Stimulated activated CD4-positive, alpha-beta T cell treated with anti-CD3 and anti-CD28 coated beads, TNF-alpha, amount 100 ng/mL, for 4 hours (primary cell): ENCODE data around the gene MARK2.

Experiments used
- DNase-seq, 3 experiments: peaks; one replicate each; pipeline ENCODE4 v3.0.0-alpha.2; 2020; ENCODE audit warnings: low read depth in 3 of 3

The MARK2 gene

GRCh38 chr11:63909591-63910506 lies 70.9 kb downstream of the MARK2 start:
- DNase-seq: no peak

DNA sequence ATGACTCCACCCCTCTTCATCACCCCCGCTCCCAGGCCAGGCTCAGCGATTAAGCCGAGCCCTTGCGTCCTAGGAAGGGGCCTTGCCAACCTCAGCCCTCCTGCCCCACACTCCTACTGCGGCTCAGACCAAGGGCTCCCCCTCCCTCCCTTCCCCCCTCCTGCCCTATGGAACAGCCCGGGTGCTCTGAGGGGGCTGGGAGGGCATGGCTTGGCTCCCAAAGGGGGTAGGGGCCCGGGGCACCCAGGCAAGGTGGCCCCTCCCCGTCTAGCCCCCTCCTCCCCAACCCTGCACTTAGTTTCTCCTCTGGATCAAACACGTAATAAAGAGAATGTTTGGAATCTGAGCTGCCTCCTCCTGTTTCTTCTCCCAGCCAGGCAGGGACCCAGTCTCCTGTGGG lies 71.8 kb downstream of the MARK2 start:
- DNase-seq: no peak

DNA sequence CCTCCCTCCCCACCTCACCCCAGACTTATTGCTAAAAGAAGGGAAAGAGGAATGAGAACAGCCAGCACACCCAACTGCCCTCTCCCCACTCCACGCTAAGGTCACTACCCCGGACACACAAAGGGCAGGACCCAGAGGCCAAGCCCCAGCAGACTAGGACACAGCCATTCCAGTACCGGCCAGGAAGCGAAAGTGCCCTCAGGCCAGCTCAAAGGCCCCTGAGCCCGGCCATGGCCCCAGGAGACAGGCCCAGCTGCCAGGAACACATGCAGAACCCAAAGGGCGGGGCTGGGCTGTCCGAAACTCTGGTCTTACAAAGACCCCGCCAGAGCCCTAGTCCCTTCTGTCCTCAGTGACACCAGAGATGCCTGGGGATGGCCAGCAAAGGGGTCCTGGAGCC lies 72.5 kb downstream of the MARK2 start:
- DNase-seq: no peak

DNA sequence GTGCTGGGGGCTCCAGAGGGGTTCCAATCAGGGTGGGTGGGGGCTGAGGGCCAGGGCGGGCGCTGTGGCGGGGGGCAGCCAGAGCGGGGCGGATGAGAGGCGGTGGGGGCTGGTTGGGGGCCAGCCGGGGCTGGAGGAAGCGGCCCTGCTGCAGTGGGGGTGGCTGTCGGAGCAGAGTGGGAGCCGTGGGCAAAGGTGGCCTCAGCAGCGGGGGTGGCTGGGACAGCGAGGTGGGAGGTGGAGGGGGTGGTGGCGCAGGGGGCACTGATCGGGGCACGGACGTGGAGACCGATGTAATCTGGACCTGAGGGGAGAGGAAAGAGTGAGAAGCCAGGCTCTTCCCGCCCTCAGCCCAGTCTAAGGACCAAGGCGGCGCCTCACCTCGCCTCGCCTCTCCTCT lies 73.0 kb downstream of the MARK2 start:
- DNase-seq: no peak

DNA sequence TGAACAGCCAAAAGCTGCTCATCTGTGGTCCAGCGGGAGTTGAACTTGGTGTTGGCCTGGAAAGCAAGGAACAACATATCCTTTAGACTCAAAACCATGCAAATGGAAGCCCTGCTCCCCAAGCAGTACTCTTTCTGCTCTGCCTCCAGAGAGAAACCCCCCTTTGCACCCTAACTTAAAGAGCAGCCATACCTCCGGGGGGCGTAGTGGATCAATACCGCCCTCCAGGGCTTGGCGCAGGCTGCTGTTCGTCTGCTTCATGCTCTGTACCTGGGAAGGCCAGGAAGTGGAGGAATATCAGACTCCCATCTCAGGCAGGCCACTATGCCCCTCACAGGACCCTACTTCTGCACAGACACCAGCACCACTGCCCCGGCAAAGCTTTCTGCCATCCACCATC lies 73.8 kb downstream of the MARK2 start:
- no peak for DNase-seq

DNA sequence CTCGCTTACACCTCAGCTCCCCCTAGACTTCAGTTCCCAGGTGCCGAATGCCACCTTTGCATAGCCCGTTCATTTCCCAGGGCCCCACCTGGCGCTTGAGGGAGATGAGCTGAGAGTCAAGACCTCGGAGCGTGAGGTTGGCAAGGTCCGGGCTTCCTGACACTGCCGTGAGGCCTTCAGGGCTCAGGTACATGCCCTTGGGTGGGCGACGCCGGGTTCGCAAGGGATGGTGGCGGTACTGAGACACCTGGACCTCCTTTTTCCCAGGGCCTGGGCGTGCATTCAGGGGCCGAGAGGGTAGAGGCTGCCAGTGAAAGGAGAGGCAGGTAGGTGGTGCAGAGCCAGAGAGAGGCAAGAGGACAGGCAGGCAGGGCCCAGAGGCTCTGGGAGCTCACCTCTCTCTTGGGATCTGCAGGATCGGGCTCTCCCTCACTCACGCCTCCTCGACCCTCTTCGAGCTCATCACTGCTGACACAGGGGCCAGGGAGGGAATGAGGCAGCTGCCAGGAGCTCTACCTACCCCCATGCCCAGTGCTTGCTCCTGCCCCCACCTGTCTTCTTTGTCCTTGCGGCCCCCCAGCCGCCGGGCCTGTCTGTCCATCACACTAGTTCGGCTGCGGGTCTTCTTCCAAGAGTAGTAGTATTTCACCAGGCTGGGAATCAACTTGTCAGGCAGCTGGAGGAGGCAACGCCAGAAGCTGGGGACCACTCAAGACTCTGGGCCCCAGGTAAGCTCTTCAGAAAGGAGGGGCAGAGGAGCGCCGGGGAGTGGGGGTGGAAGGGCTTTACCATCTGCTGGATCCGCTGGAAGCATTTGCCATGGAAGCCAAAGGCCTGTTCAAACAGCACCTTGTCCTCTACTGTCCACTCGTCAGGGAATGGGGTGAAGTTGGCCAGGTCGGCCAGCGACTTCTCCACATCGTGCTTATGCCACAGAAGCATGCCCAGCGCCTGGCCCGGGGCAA lies 75.2 kb downstream of the MARK2 start:
- no peak for DNase-seq

DNA sequence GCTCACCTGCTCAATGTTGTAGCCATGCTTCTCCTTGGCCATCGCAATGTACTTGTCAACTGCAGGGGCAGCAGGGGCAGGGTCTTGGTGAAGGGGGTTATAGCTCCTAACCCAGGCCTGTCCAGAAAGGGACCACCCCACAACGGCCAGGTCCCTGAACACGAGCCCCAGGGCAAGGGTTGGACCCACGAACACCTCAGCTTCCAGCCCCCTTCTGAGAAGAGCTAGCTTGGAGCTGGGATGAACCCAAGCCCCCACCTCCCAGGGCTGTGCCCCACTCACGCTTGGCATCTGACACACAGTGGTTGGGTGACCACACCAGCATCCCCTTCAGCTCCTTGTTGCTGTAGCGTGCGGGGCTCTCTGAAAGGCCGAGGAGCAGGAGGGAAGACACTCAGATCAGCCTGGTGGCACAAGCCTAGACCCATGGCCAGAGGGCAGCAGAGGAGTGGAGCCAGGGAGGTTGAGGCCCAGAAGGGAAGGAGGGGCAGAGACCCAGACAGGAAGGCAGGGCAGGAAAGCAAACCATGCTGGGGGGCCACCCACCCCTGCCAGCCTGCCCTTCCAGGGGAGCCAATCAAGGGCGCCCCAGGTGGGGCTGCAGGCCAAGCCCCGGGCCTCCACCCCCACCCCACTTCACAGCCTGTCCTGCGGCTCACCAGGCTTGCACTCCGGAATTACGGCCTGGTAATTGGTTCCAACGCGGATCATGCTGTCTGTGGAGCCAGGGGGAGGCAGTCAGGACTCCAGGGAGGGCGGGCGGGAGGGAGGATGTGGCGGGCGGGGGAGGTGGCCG lies 76.2 kb downstream of the MARK2 start:
- no peak for DNase-seq

GRCh38 chr11:63915961-63916836 lies 77.3 kb downstream of the MARK2 start:
- DNase-seq: no peak

DNA sequence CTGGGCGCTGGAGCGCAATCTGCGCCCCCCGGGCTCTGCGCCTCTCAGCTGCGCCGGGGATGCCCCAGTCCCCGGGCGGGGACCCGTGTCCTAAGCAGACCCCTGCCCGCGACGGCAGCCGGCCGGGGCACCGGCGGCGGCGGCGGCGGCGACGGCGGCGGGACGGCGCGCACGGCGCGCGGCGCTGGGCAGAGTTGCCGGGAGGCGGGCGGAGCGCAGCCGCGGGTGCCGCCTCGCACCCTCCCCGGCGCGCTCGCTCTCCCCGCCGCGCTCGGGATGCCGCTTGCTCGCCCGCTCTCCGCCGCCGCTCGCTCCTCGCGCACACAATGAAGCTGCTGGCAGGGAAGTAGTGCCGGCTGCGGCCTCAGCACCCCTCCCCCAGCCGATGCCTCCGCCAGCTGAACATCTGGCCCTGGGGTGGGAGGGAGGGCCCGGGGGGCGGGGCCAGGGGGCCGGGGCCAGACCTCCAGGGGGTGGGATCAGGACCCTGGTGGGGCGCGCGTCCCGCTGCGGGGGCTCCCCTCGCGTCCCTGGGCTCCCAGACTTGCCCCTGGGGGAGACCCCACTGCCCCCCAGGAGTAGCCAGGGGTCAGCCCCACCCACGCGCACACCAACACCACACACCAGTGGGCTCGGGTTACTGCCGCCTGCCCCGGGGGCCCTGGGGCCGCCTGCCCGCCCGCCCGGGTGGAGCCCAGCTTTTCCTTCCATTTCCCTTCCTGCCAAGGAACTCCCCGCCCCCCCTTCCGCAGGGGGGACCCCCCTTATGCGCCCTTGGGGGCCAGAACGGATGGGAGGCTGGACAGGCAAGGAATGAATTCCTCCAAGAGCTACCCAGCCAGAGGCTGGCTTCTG lies 78.2 kb downstream of the MARK2 start, which contains the start of gene RCOR2:
RCOR2 (minus strand) TSS at position 328 of the 855 bp plus-strand sequence. CDS start 708 bp downstream, outside the sequence.
- DNase-seq: peak; percentile 34 to 50 (median 47)

DNA sequence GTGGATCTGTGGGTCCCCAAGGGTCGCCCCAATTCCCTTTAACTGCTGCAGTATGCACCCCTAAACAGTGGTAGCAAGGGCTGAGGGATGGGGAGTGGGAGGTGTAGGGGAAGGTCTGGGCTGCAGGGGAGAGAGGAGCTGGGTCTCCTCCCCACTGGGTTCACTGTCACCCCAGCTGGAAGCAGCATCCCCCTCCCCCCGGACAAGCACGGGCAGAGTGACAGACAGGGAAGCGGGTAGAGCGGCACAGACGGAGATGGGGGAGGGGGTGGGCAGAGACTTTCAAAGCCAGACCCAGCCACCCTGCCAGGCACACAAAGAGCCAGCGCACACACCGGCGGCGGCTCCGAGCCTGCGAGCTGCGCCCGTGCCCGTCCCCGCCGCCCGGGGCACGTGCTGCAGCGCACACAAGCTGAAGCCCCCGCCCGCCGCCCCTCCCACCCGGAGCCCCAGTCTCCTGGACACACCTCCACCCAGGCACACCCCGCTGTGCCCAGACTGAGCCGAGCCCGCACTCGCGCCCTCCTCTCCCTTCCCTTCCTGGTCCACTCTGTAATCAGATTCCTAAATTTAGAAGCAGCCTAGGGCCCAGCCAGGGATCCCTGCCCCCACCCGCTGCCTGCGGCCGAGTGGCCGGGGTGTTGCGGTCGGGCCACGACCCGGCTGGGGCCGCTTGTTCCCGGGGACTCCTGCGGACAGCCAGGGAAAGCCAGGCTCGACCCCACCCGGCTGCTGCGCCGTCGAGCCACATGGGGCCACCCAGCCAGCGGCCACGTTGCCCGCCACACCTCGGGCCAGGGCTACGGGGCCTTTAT lies 79.0 kb downstream of the MARK2 start:
- DNase-seq: no peak

GRCh38 chr11:63918507-63919191 lies 79.7 kb downstream of the MARK2 start:
- DNase-seq: no peak

GRCh38 chr11:63919267-63920125 lies 80.6 kb downstream of the MARK2 start:
- DNase-seq: no peak

- DNase-seq: no peak
Observed at GRCh38 chr11:63920126-63920938, 81.4 kb downstream of the MARK2 start.

DNA sequence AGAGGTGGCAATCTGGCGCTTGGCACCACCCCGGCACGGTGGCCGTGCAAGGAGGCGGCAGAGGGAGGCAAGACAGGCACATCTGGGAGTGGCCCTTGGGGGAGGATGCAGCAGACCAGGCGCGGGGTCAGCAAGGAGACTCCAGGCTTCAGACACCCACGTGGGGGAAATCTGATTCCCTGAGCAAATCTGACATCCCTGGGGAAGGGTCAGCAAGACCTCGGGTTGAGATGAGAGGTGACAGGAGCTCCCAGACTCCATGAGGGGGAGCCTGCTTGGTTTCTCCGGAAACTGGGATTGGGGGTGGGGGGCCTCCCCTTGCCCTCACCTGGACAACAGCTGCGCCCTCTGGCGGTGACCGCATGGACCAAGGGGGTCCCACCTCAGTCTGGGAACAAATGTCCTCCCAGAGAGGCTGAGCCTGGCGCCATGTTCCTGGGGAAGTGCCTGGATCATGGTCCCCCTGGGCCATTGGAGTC lies 82.1 kb downstream of the MARK2 start:
- no peak for DNase-seq

GRCh38 chr11:63922673-63923192 lies 83.8 kb downstream of the MARK2 start:
- DNase-seq: no peak

- DNase-seq: no peak
Observed at GRCh38 chr11:63923319-63923718, 84.4 kb downstream of the MARK2 start.
